ENCODE data around the gene PITPNM2.

- TF ChIP-seq EZH2 (IDR thresholded peaks at IDR 0.05) (no peak), FOXP2 (optimal IDR thresholded peaks at IDR 0.05; ENCODE audit: control extremely low read depth, extremely low read length, insufficient read depth) (no peak), POLR2AphosphoS5 (IDR thresholded peaks at IDR 0.05; ENCODE audit: borderline replicate concordance, low read depth, low read length) (no peak)
Measured at GRCh38 chr12:123102366-123102765, 48.5 kb downstream of the PITPNM2 start.

Measured in SK-N-MC (cell line).